Adrenal gland (tissue), 12 donors: Measurements from ENCODE around the gene RYR2. TPM values are rescaled to one million over a fixed set of nuclear protein-coding genes. Genes with fewer than 3 reads are reported as not detected.

ENCODE experiments used
- DNase-seq, 7 donors: peaks; one replicate each; pipeline ENCODE4 v3.0.0-alpha.2; 2019 to 2020
- H3K27ac ChIP-seq, 5 donors: fragments of 200-600 bp; sonication (generic) in 4 of 5; 1 replicate in 3 of 5; 2 replicates in 2 of 5; pipeline versions ENCODE4 v1.5.1 to v1.8.0; 2016 to 2020; ENCODE audit warnings: mild to moderate bottlenecking in 1 of 5
- H3K27me3 ChIP-seq: fragments of 200-600 bp; 2 replicates; pipeline ENCODE4 v1.8.0; 2021
- H3K36me3 ChIP-seq, 2 donors: fragments of 200-600 bp; replicated peaks in 1 of 2; 1 replicate in 1 of 2; 2 replicates in 1 of 2; pipeline versions ENCODE4 v1.5.1 to v1.8.0; 2018 to 2022
- H3K4me1 ChIP-seq, 2 donors: fragments of 200-600 bp; replicated peaks in 1 of 2; 1 replicate in 1 of 2; 2 replicates in 1 of 2; pipeline versions ENCODE4 v1.5.1 to v1.8.0; 2018 to 2021
- H3K4me3 ChIP-seq, 4 donors: fragments of 200-600 bp; sonication (generic) in 3 of 4; one replicate each; pipeline ENCODE4 v1.5.1; 2016 to 2018
- H3K9me3 ChIP-seq, 3 donors: fragments of 200-600 bp; sonication (generic) in 1 of 3; replicated peaks in 1 of 3; 1 replicate in 2 of 3; 2 replicates in 1 of 3; pipeline versions ENCODE4 v1.5.1 to v1.8.0; 2016 to 2021
- POLR2A ChIP-seq, 2 donors: fragments of 450-650 bp; IDR thresholded peaks; one replicate each; pipeline ENCODE4 v1.6.1; 2017; ENCODE audit warnings: antibody characterized with exemption in 2 of 2, mild to moderate bottlenecking in 2 of 2, moderate library complexity in 1 of 2
- WGBS, 4 donors: extraction: QIAGEN DNeasy Blood & Tissue Kit in 2 of 4; methylation state at CpG; one replicate each; pipeline versions ENCODE4 v1.1.5 to v1.1.7; 2013 to 2017; 5-methylcytosine and 5-hydroxymethylcytosine counted together
- intact Hi-C, 2 donors: fragments of 100-400 bp; cut with DNase I; formaldehyde crosslinking; loops; one replicate each; pipeline versions ENCODE4 v1.14.1 to v1.15.0; 2022 to 2023
- polyA plus RNA-seq, 3 donors: library from polyadenylated mRNA; stranded (reverse); fragments of 200-250 nt in 2 of 3; fragments of 350-450 nt in 1 of 3; fragmentation: Illumina TruSeq in 1 of 3; extraction: RNeasy Lipid Tissue Mini Kit (QIAGEN cat#74804) in 1 of 3; gene quantifications; one replicate each; pipeline ENCODE4 v1.2.3, GENCODE V29; 2013 to 2014
- total RNA-seq, 9 donors: library from RNA; depleted of rRNA in 4 of 9; stranded (reverse); fragments of >200 nt in 4 of 9; fragments of 120-200 nt in 1 of 9; fragmentation: NEBNext Ultra II Directional in 1 of 9; extraction: Animal tissue kit (Norgen Biotek cat#: 25700) in 1 of 9; gene quantifications; one replicate each; pipeline versions ENCODE4 v1.1.0 to v1.2.4, GENCODE V29; 2013 to 2023
- TF ChIP-seq, protein P1 (sequence below), 6 experiments: fragments of 450-650 bp in 4 of 6; fragments of 200-600 bp in 2 of 6; sonication (generic) in 1 of 6; IDR thresholded peaks; 1 replicate in 5 of 6; 2 replicates in 1 of 6; pipeline versions ENCODE4 v1.5.1 to v1.8.0; 2016 to 2021; ENCODE audit warnings: antibody characterized with exemption in 6 of 6, mild to moderate bottlenecking in 2 of 6, moderate library complexity in 1 of 6
- donor health status: healthy with polysubstance abuse.
- donor health status: Bipolar disorder and iron deficiency.
- donor health status: DM: yes; HTN: yes; CAD: no.
- donor health status: DM: no; HTN: no; CAD: no.
- donor health status: DM: no; HTN: no; CAD: no.
- donor health status: DM: yes; HTN: yes; CAD: no.

Gene RYR2
- total and polyA plus RNA-seq, 12 donors, result 0.07 to 6.3 (median 0.18) TPM; not detected in 1

DNA sequence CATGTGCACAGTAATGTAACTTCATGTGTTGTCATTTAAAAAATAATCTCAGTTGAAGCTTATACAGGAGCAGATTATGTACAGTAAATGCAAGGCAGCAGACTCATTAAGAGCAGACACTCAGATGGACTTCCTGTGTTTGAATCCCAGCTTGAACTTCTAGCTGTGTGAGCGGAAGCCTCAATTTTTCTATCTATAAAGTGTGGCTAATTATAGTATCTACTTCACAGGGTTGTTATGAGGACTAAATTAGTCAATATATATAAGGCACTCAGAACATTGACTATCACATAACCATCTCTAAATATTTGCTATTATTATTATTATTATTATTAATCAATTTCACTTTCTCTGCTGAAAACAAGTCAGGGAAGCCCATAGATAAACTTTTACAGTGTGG is 707.1 kb downstream of the RYR2 start:
- intact Hi-C loops, result no loop called here
- Histone ChIP-seq H3K27me3 (no peaks in the 10 kb centered on the region), H3K27ac (no peak overlapping the region), H3K9me3 (no peaks in the 10 kb centered on the region), H3K36me3 (no peaks in the 10 kb centered on the region), H3K4me1 (no peaks in the 10 kb centered on the region), H3K4me3 (no peak overlapping the region)
- no peak for DNase-seq
- 85 to 100% (median 90%) methylated on average over 1 of the region's 1 CpG for WGBS, 4 donors
- TF ChIP-seq POLR2A (IDR thresholded peaks at IDR 0.05), result no peak
- TF ChIP-seq, protein P1, sequence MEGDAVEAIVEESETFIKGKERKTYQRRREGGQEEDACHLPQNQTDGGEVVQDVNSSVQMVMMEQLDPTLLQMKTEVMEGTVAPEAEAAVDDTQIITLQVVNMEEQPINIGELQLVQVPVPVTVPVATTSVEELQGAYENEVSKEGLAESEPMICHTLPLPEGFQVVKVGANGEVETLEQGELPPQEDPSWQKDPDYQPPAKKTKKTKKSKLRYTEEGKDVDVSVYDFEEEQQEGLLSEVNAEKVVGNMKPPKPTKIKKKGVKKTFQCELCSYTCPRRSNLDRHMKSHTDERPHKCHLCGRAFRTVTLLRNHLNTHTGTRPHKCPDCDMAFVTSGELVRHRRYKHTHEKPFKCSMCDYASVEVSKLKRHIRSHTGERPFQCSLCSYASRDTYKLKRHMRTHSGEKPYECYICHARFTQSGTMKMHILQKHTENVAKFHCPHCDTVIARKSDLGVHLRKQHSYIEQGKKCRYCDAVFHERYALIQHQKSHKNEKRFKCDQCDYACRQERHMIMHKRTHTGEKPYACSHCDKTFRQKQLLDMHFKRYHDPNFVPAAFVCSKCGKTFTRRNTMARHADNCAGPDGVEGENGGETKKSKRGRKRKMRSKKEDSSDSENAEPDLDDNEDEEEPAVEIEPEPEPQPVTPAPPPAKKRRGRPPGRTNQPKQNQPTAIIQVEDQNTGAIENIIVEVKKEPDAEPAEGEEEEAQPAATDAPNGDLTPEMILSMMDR (IDR thresholded peaks at IDR 0.05), result no peak

DNA sequence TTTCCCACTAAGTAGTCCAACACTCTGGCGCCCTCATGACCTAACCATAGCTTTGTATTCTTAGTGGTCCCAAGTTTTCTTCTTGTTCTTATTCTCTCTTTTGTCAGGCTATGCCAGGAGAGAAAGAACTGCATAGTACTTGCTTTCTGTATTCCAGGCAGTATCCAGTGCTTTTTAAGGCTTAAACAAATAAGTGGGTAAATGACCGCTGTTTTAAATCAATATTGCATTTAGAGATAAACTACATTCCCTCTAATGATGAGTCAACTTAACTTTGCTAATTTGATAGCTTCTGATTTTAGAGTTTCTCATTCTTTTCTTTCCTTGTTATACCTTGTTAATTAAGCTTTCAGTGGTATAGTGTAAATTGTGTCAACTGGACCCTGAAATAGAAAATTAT is 709.1 kb downstream of the RYR2 start:
- intact Hi-C loops, result no loop called here
- Histone ChIP-seq H3K36me3 (no peaks in the 10 kb centered on the region), H3K27ac (no peak overlapping the region), H3K4me3 (no peak overlapping the region), H3K27me3 (no peaks in the 10 kb centered on the region), H3K9me3 (no peaks in the 10 kb centered on the region), H3K4me1 (no peaks in the 10 kb centered on the region)
- no peak for TF ChIP-seq POLR2A (IDR thresholded peaks at IDR 0.05)
- TF ChIP-seq, protein P1 (IDR thresholded peaks at IDR 0.05), result no peak
- no peak for DNase-seq
- WGBS, 4 donors, result 84 to 94% (median 91%) methylated on average over 2 of the region's 2 CpGs

DNA sequence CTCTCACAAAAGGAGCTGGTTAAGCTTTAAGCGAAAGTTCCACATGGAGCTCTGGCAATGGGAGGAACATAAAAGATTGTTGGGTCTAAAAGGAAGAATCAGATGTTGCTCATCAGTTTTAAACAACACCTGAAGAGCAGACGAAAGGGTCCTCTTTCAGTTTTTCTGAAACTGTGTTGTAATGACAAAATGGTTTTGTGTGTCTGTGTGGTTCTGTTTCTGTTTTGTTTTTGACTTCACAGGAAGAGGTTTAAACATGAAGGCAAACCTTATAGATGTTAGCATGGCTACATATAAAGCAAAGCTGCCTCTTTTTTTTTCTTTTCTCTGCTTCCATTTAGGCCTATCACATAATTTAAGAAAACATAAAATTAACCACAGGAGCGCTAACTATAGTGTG is 712.6 kb downstream of the RYR2 start:
- intact Hi-C loops, result no loop called here
- Histone ChIP-seq H3K4me3 (no peak overlapping the region), H3K9me3 (no peaks in the 10 kb centered on the region), H3K27me3 (no peaks in the 10 kb centered on the region), H3K27ac (no peak overlapping the region), H3K36me3 (no peaks in the 10 kb centered on the region), H3K4me1 (no peaks in the 10 kb centered on the region)
- 74 to 86% (median 80%) methylated on average over 3 of the region's 3 CpGs for WGBS, 4 donors
- TF ChIP-seq POLR2A (IDR thresholded peaks at IDR 0.05), result no peak
- TF ChIP-seq, protein P1 (IDR thresholded peaks at IDR 0.05), result no peak
- no peak for DNase-seq

DNA sequence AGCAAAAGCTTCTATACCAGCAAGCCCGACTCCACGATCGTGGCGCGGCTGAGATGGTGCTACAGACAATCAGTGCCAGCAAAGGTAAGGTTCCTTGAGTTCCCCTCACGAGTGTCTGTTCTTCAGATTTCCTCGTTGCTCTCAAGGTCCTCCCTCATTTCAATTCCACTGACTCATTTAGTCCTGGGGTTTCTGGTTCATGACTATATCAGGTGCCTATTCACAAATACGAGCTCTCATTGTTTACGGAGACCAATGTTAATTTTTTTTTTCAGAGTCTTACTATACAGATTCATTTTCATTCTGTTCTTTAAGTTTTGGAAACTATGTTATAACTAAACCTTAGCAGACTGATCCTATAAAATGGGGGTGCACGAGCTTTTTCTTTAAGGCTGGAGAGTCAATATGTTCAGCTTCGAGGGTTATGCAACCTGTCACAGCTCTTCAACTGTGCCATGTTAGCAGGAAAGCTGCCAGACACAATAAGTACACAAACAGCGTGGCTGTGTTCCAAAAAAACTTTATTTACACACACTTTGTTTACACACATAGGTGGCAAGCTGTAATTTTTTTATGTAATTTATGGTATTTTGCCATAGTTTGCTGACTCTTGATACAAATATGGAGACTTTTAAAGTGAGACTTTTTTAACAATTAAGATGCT is 714.5 kb downstream of the RYR2 start:
- no peak overlapping the region for H3K4me3 ChIP-seq
- intact Hi-C loops, result no loop called here
- H3K36me3 ChIP-seq, result no peaks in the 10 kb centered on the region
- WGBS, 4 donors, result 78 to 86% (median 83%) methylated on average over 12 of the region's 12 CpGs
- H3K27ac ChIP-seq, result no peak overlapping the region
- no peaks in the 10 kb centered on the region for H3K4me1 ChIP-seq
- no peaks in the 10 kb centered on the region for H3K27me3 ChIP-seq
- H3K9me3 ChIP-seq, result no peaks in the 10 kb centered on the region
- DNase-seq, result no peak
- TF ChIP-seq, protein P1 (IDR thresholded peaks at IDR 0.05), result no peak
- no peak for TF ChIP-seq POLR2A (IDR thresholded peaks at IDR 0.05)
